Activated naive CD4-positive, alpha-beta T cell treated with anti-CD3 and anti-CD28 coated beads, Interleukin-2, amount 10 ng/mL, durations not matched to agents 7 days and 5 days (primary cell): ENCODE measurements around the gene METTL4.
"Not testable (repeated sequence)": the region's sequence is repeated elsewhere in the genome, so short reads cannot be mapped to it uniquely, and the experiment has no call there.

Experiments
- CTCF ChIA-PET: fragments of 350-600 bp; sonication (Branson Sonifier 250); formaldehyde crosslinking; loops from one replicate; lab custom pipeline; 2021; ENCODE audit warnings: antibody characterized with exemption; lab: Charles Lee
- DNase-seq: peaks from one replicate; pipeline ENCODE4 v3.0.0-alpha.2; 2020
- H3K27ac Mint-ChIP-seq: one replicate; pipeline ENCODE4 v1.8.0; 2021; ENCODE audit warnings: mild to moderate bottlenecking, moderate library complexity, mixed read lengths
- H3K27me3 Mint-ChIP-seq: one replicate; pipeline ENCODE4 v1.8.0; 2021; ENCODE audit warnings: mild to moderate bottlenecking, mixed read lengths
- H3K36me3 Mint-ChIP-seq: one replicate; pipeline ENCODE4 v1.8.0; 2021; ENCODE audit warnings: mixed read lengths
- H3K4me1 Mint-ChIP-seq: one replicate; pipeline ENCODE4 v1.8.0; 2021; ENCODE audit warnings: mixed read lengths
- H3K4me3 Mint-ChIP-seq: one replicate; pipeline ENCODE4 v1.8.0; 2021; ENCODE audit warnings: mild to moderate bottlenecking, moderate library complexity, mixed read lengths
- H3K9me3 Mint-ChIP-seq: one replicate; pipeline ENCODE4 v1.8.0; 2021; ENCODE audit warnings: mixed read lengths

The METTL4 gene

DNA sequence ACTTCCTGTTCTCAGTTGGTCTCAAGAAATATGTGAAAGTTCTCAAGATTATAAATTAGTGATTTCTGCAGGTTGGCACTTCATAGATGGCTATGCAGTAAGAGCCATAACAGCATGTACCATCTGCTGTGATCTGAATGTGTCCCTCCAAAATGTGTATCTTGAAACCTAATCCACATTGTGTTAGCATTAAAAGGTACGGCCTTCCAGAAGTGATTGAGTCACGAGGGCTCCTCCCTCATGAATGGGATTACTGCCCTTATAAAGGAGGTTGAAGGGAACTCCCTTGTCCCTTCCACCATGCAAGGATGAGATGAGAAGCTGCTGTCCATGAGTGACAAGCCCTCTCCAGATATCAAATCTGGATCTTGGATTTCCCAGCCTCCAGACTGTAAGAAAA, 45.0 kb downstream of the METTL4 start:
- CTCF ChIA-PET = no interaction called here
- Mint-ChIP-seq H3K36me3 (no peaks in the 10 kb centered on the region), H3K27me3 (no peaks in the 10 kb centered on the region), H3K9me3 (no peaks in the 10 kb centered on the region), H3K4me3 (no peak overlapping the region), H3K27ac (no peak overlapping the region), H3K4me1 (peaks cover 2% of the 10 kb centered on the region)
- no peak for DNase-seq

DNA sequence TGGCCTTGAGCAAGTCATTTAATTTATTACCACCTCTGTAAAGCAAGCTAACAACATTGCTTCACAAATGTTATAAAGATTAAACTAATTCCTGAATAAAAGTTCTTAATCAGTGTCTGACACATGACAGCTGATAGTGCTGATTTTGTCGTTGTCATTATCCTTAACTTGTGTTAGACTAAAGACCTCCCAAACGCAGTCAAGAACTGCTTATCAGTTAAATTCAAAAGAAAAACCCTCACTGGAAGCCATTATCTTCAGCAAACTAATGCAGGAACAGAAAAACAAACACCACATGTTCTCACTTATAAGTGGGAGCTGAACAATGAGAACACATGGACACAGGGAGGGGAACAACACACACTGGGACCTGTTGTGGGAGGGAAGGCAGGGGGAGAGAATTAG, 46.5 kb downstream of the METTL4 start:
- H3K4me1 Mint-ChIP-seq, H3K4me3 Mint-ChIP-seq, H3K27me3 Mint-ChIP-seq, H3K27ac Mint-ChIP-seq, H3K9me3 Mint-ChIP-seq, CTCF ChIA-PET, H3K36me3 Mint-ChIP-seq, DNase-seq: not testable (repeated sequence)

DNA sequence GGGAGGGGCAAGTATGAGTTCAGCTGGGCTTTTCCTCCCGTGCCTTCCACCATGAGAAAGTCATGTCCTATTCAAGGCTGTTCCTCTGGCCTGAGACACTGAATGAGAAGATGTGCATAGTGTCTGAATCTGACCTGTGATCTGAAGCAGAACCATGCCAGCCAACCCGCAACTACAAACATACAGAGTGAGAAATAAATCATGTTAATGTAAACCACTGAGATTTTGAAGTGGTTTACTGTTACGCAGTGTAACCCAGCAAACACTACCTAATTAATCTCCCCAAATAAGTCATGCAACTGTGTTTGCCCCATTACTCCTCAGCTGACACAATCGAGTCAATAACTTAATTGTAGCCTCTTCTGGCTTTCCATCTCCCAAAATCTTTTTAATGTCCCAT, 49.2 kb downstream of the METTL4 start:
- DNase-seq = no peak
- CTCF ChIA-PET = interaction anchor here (1.2 kb wide), 1 partner anchor 20 kb away, joined by 4 read pairs; no protein-coding TSS in a partner anchor
- no peaks in the 10 kb centered on the region for H3K36me3 Mint-ChIP-seq
- peaks cover 2% of the 10 kb centered on the region for H3K4me1 Mint-ChIP-seq
- no peak overlapping the region for H3K4me3 Mint-ChIP-seq
- no peak overlapping the region for H3K27ac Mint-ChIP-seq
- no peaks in the 10 kb centered on the region for H3K9me3 Mint-ChIP-seq
- H3K27me3 Mint-ChIP-seq = no peaks in the 10 kb centered on the region

DNA sequence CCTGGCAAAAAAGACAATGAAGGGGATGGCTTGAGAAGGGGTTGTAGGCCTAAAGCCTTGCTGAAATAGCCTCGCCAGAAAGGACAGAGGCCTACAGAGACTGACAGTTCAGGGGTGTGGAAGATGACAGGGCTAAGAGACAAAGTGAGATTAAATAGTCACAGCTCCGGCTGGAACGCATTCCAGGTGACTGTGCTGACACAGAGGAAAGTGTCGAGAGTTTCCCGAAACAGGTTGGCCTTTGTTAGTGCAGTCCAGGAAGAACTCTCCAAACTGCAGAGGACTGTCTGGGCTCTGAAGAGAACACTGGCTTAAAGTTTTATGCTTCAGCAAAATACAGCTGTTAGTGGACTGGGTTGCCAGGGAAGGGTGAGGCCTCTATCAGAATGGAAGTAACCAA, 52.8 kb downstream of the METTL4 start:
- H3K4me1 Mint-ChIP-seq = peaks cover 20% of the 10 kb centered on the region
- no peaks in the 10 kb centered on the region for H3K27me3 Mint-ChIP-seq
- no peak overlapping the region for H3K4me3 Mint-ChIP-seq
- H3K27ac Mint-ChIP-seq = no peak overlapping the region
- no peaks in the 10 kb centered on the region for H3K36me3 Mint-ChIP-seq
- CTCF ChIA-PET = interaction anchor here (0.9 kb wide), 1 partner anchor 29 kb away, joined by 3 read pairs; no protein-coding TSS in a partner anchor
- no peaks in the 10 kb centered on the region for H3K9me3 Mint-ChIP-seq
- DNase-seq = no peak

DNA sequence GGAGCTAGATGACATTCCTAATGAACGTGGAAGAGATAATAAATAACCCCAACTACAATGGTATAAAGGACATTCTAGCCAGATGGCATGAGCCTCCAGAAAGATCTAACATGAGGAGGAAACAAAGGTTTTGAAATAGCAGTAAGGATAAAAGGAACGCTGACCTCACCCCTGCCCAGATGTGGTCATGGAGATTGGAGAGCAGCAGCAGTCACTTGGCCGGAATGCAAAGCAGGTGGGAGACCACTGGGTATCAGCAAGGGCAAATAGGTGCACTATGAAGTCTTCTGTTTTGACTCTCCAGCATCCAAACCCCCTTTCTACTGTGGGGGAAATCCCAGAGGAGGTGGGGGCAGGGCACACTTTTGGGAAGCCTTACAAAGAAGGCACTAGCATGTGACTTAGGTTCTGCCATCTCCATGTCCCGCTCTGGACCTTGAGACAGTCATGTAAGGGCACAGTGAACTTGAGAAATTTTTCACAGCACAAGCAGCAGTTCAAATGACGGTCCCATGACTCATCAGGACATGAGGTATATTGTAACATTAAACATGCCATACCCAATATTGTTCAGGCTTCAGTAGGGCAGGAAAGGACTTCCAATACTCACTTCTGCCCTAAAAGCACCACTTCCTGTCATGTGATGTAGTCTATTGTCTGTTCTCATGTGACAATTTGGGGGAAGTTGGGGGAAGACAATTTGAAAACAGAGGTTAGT, 55.2 kb downstream of the METTL4 start:
- no peak overlapping the region for H3K27ac Mint-ChIP-seq
- CTCF ChIA-PET = no interaction called here
- no peaks in the 10 kb centered on the region for H3K9me3 Mint-ChIP-seq
- peak; percentile 21 for DNase-seq
- no peaks in the 10 kb centered on the region for H3K36me3 Mint-ChIP-seq
- H3K27me3 Mint-ChIP-seq = no peaks in the 10 kb centered on the region
- no peak overlapping the region for H3K4me3 Mint-ChIP-seq
- H3K4me1 Mint-ChIP-seq = peaks cover 18% of the 10 kb centered on the region

DNA sequence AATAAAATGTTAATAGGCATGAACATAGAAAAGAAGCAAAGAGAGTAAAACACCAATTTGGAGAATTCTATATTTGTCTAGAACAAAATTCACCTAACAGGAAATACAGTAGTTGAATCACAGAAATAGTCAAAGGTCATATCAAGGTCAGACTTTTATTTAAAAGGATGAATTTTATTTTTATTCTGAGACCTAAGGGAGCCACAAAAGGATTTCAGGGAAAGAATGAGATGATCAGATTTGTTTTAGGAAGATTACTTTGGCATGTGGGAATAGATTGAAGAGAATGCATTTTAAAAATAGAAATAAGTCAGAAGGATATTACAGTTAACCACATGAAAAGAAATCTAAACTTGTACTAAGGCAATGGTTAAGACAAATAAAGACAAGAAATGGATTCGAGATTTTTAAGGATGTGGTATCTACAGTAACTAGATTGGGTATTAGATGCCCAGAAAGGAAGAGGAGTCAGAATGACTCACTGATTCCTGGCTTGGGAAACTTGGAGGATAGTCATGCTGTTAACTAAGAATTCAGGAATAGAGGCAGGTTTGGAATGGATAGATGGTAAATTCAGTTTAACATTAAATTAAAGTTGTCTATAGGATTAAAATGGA, 56.0 kb downstream of the METTL4 start:
- DNase-seq = no peak
- H3K9me3 Mint-ChIP-seq = no peaks in the 10 kb centered on the region
- H3K4me3 Mint-ChIP-seq = no peak overlapping the region
- CTCF ChIA-PET = no interaction called here
- H3K27ac Mint-ChIP-seq = no peak overlapping the region
- H3K4me1 Mint-ChIP-seq = peaks cover 18% of the 10 kb centered on the region
- H3K36me3 Mint-ChIP-seq = no peaks in the 10 kb centered on the region
- H3K27me3 Mint-ChIP-seq = no peaks in the 10 kb centered on the region

DNA sequence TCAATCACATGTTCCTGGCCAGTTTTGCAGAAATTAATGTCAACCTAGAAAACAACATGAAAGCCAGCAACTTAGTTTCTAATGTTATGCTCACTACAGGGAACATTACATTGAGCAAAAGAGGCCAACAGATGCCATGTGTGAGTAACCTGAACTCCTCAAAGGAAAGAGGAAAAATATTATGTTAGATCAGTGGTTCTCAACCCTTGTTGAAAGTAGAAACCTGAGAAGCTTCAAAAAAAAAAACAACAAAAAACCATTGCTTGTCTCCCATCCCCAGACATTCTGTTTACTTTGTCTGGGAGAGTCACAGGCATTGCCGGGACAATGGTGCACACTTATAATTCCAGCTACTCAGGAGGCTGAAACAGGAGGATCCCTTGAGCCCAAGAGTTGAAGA, 57.7 kb downstream of the METTL4 start:
- CTCF ChIA-PET = no interaction called here
- Mint-ChIP-seq H3K4me3 (no peak overlapping the region), H3K36me3 (no peaks in the 10 kb centered on the region), H3K27ac (no peak overlapping the region), H3K27me3 (no peaks in the 10 kb centered on the region), H3K4me1 (peaks cover 18% of the 10 kb centered on the region), H3K9me3 (no peaks in the 10 kb centered on the region)
- no peak for DNase-seq

DNA sequence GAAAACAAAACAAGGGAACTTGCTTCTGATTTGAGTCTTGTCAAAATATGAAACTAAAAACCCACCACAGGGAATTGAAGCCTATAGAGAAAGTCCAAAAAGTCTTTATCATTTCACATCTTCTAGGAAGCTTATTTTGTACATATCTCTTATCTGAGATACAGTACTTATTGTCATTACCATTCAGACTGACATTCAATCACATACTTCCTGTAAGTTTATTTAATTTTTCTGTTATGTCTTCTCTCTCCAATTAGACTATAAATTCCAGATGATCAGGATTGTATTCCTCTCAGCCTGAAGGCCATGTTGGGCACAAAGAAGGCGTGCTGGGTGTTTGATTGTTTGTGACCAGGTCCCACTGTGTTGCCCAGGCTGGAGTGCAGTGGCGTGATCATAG, 59.2 kb downstream of the METTL4 start:
- Mint-ChIP-seq H3K9me3 (no peaks in the 10 kb centered on the region), H3K27me3 (no peaks in the 10 kb centered on the region), H3K27ac (no peak overlapping the region), H3K36me3 (no peaks in the 10 kb centered on the region), H3K4me3 (no peak overlapping the region), H3K4me1 (peaks cover 18% of the 10 kb centered on the region)
- DNase-seq = no peak
- CTCF ChIA-PET = no interaction called here

DNA sequence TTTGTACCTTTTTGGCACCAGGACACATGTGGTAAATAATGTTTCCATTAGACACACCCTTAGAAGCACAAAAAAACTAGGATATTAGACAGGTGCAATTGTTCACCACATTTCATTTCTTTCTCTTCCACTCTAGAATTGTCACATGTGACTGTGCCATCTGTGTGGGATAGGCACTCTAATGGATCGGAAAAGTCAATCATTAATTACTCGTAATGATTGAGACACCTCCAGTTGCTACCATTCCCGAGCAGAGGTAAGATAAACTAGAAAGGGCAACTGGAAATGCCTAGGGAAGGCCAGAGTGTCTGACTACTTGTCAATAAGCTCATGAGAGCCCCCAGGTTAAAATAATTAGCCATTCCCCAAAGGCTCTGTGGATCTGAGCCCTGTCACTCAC, 59.9 kb downstream of the METTL4 start:
- H3K4me3 Mint-ChIP-seq = no peak overlapping the region
- CTCF ChIA-PET = no interaction called here
- no peak overlapping the region for H3K27ac Mint-ChIP-seq
- peaks cover 14% of the 10 kb centered on the region for H3K4me1 Mint-ChIP-seq
- no peak for DNase-seq
- H3K9me3 Mint-ChIP-seq = no peaks in the 10 kb centered on the region
- H3K27me3 Mint-ChIP-seq = no peaks in the 10 kb centered on the region
- no peaks in the 10 kb centered on the region for H3K36me3 Mint-ChIP-seq

DNA sequence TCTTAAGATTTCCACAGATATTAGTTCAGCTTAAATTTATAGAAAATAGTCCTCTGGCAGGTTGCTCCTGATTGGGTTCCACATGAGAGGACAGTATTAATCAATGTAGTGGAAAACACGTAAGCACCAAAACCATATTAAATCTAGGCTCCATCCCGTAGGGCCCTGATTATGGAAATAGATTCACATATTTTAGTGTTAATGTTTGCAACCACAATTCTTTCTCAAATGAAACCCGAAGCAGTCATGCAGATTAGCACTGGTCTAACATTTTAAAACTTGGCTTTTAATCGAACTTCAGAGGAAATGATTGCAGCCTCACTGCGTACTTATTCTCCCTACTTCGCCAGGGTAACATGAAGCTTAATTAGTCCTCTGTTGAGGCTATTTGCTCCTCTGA, 60.9 kb downstream of the METTL4 start:
- no peak for DNase-seq
- Mint-ChIP-seq H3K27me3 (no peaks in the 10 kb centered on the region), H3K9me3 (no peaks in the 10 kb centered on the region), H3K4me3 (no peak overlapping the region), H3K4me1 (peaks cover 4% of the 10 kb centered on the region), H3K36me3 (no peaks in the 10 kb centered on the region), H3K27ac (no peak overlapping the region)
- CTCF ChIA-PET = no interaction called here

DNA sequence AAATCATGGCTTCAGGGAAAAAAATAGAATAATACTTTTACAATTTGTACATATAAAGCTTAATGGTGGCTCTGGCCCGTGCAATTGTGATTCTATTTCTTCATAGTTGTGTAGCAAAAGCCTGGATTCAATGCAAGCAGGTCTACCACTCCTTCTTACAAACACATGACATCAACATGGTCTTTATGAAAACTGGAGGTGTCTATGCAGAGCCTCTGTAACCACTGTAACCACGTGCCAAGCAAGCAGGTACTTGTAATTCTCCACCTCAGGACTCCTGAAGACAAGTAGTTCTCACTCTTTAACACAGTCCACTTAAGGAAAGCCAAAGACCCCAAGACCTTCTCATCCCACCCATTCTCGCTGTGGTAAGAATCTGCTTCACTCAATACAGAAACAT, 62.6 kb downstream of the METTL4 start:
- H3K36me3 Mint-ChIP-seq = no peaks in the 10 kb centered on the region
- no peaks in the 10 kb centered on the region for H3K9me3 Mint-ChIP-seq
- no peak overlapping the region for H3K27ac Mint-ChIP-seq
- H3K4me1 Mint-ChIP-seq = no peaks in the 10 kb centered on the region
- DNase-seq = no peak
- no peaks in the 10 kb centered on the region for H3K27me3 Mint-ChIP-seq
- H3K4me3 Mint-ChIP-seq = no peak overlapping the region
- CTCF ChIA-PET = no interaction called here

DNA sequence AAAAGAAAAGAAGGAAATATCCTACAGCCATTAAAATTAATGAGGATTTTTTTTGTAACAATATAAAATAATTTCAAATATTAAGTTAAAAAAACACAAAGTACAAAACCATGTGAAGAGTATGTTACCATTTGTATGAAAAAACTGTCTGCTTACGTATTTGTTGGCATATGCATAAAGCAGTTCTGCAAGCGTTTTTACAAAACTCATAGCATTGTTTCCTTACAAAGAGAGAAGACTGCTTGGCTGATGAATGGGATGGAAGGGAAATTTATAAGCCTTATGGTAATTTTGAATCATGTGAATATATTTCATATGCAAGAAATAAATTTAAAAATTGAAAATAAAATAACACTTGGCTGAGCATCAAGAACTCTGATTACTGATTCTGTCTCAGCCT, 63.1 kb downstream of the METTL4 start:
- Mint-ChIP-seq H3K9me3 (no peaks in the 10 kb centered on the region), H3K36me3 (no peaks in the 10 kb centered on the region), H3K4me3 (no peak overlapping the region), H3K27me3 (no peaks in the 10 kb centered on the region), H3K4me1 (no peaks in the 10 kb centered on the region), H3K27ac (no peak overlapping the region)
- DNase-seq = no peak
- CTCF ChIA-PET = no interaction called here

DNA sequence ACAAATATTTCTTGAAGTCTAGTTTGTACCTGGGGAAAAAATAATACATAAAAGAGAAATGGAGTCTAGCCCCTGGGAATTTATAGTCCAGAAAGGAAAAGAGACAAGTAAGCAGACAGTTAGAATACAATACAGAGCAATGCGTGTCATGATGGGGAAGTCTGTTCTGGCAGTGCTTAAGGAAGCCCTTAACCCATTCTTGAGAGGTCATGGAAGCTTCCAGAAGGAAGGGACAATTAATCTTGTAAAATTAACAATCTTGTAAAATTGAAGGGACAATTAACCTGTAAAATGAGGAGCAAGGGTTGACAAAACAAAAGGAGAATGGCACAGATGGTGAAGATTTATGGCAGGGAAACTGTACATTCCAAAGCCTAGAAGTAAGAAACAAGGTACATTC, 66.7 kb downstream of the METTL4 start:
- CTCF ChIA-PET = no interaction called here
- Mint-ChIP-seq H3K36me3 (no peaks in the 10 kb centered on the region), H3K9me3 (no peaks in the 10 kb centered on the region), H3K27me3 (peaks cover 11% of the 10 kb centered on the region), H3K4me3 (no peak overlapping the region), H3K4me1 (no peaks in the 10 kb centered on the region), H3K27ac (no peak overlapping the region)
- no peak for DNase-seq

DNA sequence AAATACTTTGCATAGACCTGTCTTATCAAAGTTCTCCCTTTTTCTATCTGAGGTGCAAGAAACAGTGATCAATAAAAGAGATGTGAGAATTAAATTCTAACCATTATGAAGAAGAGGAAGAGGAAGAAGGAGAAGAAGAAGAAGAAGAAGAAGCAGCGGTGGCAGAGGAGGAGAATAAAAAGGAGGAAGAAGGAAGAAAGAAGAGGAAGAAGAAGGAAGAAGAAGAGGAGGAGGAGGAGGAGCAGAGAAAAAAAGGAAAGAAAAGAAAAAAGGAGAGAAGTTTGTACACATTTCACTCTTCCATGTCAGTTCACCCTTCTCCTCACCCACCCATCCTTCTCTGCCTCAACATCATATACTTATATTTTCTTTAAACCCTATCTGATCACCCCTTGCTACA, 68.4 kb downstream of the METTL4 start:
- no peak for DNase-seq
- Mint-ChIP-seq H3K36me3 (no peaks in the 10 kb centered on the region), H3K4me1 (no peaks in the 10 kb centered on the region), H3K9me3 (no peaks in the 10 kb centered on the region), H3K4me3 (no peak overlapping the region), H3K27ac (no peak overlapping the region), H3K27me3 (peaks cover 15% of the 10 kb centered on the region)
- CTCF ChIA-PET = no interaction called here

DNA sequence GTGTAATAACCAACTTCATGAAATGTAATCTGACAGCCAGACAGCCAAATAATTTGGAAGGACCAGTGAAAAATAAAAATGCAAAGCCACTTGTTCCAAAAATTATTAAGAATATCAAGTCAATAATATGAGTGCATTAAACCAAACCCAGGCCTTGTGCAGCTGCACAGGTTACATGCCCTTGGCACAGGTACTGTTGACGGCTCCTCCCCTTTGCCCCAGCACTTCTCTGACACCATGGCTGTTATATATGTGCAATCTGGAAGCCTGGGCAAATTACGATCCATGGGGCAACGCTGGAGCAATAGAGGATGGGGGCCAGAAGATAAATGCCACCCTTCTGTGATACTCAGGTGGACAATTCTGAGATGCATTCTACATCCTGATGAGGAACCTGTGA, 68.9 kb downstream of the METTL4 start:
- Mint-ChIP-seq H3K27ac (no peak overlapping the region), H3K27me3 (peaks cover 15% of the 10 kb centered on the region)
- CTCF ChIA-PET = no interaction called here

More for the DNA sequence above, 68.9 kb downstream of the METTL4 start:
- no peak for DNase-seq
- no peak overlapping the region for H3K4me3 Mint-ChIP-seq
- no peaks in the 10 kb centered on the region for H3K9me3 Mint-ChIP-seq
- no peaks in the 10 kb centered on the region for H3K36me3 Mint-ChIP-seq
- no peaks in the 10 kb centered on the region for H3K4me1 Mint-ChIP-seq
